Measurements from ENCODE around the gene INSM2.

The INSM2 gene

GRCh38 chr14:35519986-35520385 lies 14.0 kb upstream of the INSM2 start:
- Histone ChIP-seq H3K27me3 (ENCODE audit: control insufficient read depth, insufficient read depth, low read length) (no peaks in the 10 kb centered on the region), H3K4me3 (ENCODE audit: low read length) (no peak overlapping the region)

DNA sequence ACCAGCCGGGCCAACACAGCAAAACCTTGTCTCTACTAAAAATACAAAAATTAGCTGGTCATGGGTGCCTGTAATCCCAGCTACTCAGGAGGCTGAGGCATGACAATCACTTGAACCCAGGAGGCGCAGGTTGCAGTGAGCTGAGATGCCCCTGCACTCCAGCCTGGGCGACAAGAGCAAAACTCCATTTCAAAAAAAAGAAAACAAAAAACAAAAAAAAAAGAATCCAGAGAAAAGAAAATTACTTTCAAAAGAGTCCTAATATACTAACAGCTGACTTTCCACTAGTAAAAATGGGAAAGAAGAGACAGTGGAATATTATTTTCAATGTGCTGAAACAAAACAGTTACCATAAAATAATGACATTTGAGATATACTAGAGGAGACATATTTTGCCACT lies 8.3 kb upstream of the INSM2 start:
- Histone ChIP-seq H3K9ac (ENCODE audit: low read length) (no peak overlapping the region), H3K4me1 (ENCODE audit: control insufficient read depth, low read depth, low read length) (no peaks in the 10 kb centered on the region), H3K27me3 (ENCODE audit: control insufficient read depth, insufficient read depth, low read length) (peaks cover 18% of the 10 kb centered on the region), H3K9me3 (ENCODE audit: control insufficient read depth, low read depth, low read length) (no peaks in the 10 kb centered on the region), H3K4me3 (ENCODE audit: low read length) (no peak overlapping the region), H3K27ac (ENCODE audit: low read length) (no peak overlapping the region), H3K36me3 (ENCODE audit: control insufficient read depth, low read depth, low read length) (no peaks in the 10 kb centered on the region)

More at GRCh38 chr14:35519986-35520385, 14.0 kb upstream of the INSM2 start:
- H3K27ac ChIP-seq (ENCODE audit: low read length) = no peak overlapping the region
- H3K4me1 ChIP-seq (ENCODE audit: control insufficient read depth, low read depth, low read length) = no peaks in the 10 kb centered on the region
- H3K36me3 ChIP-seq (ENCODE audit: control insufficient read depth, low read depth, low read length) = no peaks in the 10 kb centered on the region
- no peaks in the 10 kb centered on the region for H3K9me3 ChIP-seq (ENCODE audit: control insufficient read depth, low read depth, low read length)
- H3K9ac ChIP-seq (ENCODE audit: low read length) = no peak overlapping the region

- Histone ChIP-seq H3K9me3 (ENCODE audit: control insufficient read depth, low read depth, low read length) (no peaks in the 10 kb centered on the region), H3K36me3 (ENCODE audit: control insufficient read depth, low read depth, low read length) (no peaks in the 10 kb centered on the region), H3K27me3 (ENCODE audit: control insufficient read depth, insufficient read depth, low read length) (peaks cover 31% of the 10 kb centered on the region), H3K27ac (ENCODE audit: low read length) (no peak overlapping the region), H3K9ac (ENCODE audit: low read length) (no peak overlapping the region), H3K4me3 (ENCODE audit: low read length) (no peak overlapping the region), H3K4me1 (ENCODE audit: control insufficient read depth, low read depth, low read length) (no peaks in the 10 kb centered on the region)
These were observed 7.0 kb upstream of the INSM2 start for GRCh38 chr14:35526962-35527361.

DNA sequence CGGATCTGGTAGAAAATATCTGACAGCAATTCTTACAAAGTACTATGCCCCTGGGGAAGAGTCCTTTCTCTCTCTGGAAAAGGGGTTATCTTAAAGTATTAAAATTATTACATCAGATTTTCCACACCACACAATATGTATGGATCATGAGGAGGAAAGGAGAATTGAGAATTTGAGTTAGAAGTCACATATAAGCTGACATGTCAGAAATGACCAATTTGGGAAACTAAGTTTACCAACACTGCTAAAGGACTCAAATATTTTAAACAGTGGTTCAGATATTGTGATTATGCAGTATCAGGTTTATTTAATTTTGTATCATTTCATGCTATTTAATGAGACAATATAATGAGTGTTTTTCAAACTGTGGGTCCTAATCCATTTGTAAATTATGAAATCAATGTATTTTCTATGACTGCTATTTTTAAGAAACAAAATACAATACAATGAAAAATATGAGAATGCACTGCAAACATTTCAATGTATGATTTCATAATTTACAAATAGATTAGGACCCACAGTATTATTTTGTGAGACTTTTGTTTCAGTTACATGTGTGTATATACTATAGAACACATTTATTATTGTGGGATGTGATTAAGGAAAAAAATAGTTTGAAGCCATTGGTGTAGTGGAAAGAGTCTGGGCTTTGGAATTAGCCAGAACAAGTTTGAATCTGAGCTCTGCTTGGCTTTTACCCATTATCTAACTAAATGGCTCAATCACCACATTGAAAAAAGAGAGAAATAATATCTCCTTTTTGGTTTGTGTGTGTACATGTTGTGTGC lies 1.8 kb upstream of the INSM2 start:
- Histone ChIP-seq H3K36me3 (ENCODE audit: control insufficient read depth, low read depth, low read length) (no peaks in the 10 kb centered on the region), H3K4me1 (ENCODE audit: control insufficient read depth, low read depth, low read length) (peaks cover 4% of the 10 kb centered on the region), H3K9me3 (ENCODE audit: control insufficient read depth, low read depth, low read length) (no peaks in the 10 kb centered on the region), H3K9ac (ENCODE audit: low read length) (no peak overlapping the region), H3K27ac (ENCODE audit: low read length) (no peak overlapping the region), H3K27me3 (ENCODE audit: control insufficient read depth, insufficient read depth, low read length) (peaks cover 81% of the 10 kb centered on the region), H3K4me3 (ENCODE audit: low read length) (no peak overlapping the region)

GRCh38 chr14:35532783-35533356 lies 1.1 kb upstream of the INSM2 start:
- Histone ChIP-seq H3K9me3 (ENCODE audit: control insufficient read depth, low read depth, low read length) (no peaks in the 10 kb centered on the region), H3K4me3 (ENCODE audit: low read length) (peak overlapping the region; percentile 75), H3K9ac (ENCODE audit: low read length) (no peak overlapping the region)

GRCh38 chr14:35534208-35534872 lies 376 bp downstream of the INSM2 start:
- Histone ChIP-seq H3K9ac (ENCODE audit: low read length) (no peak overlapping the region), H3K9me3 (ENCODE audit: control insufficient read depth, low read depth, low read length) (no peaks in the 10 kb centered on the region), H3K27ac (ENCODE audit: low read length) (no peak overlapping the region), H3K27me3 (ENCODE audit: control insufficient read depth, insufficient read depth, low read length) (peaks cover 82% of the 10 kb centered on the region), H3K4me3 (ENCODE audit: low read length) (peak overlapping the region; percentile 75), H3K36me3 (ENCODE audit: control insufficient read depth, low read depth, low read length) (no peaks in the 10 kb centered on the region), H3K4me1 (ENCODE audit: control insufficient read depth, low read depth, low read length) (peaks cover 4% of the 10 kb centered on the region)

More at GRCh38 chr14:35532783-35533356, 1.1 kb upstream of the INSM2 start:
- Histone ChIP-seq H3K27ac (ENCODE audit: low read length) (no peak overlapping the region), H3K36me3 (ENCODE audit: control insufficient read depth, low read depth, low read length) (no peaks in the 10 kb centered on the region), H3K27me3 (ENCODE audit: control insufficient read depth, insufficient read depth, low read length) (peaks cover 86% of the 10 kb centered on the region), H3K4me1 (ENCODE audit: control insufficient read depth, low read depth, low read length) (peaks cover 4% of the 10 kb centered on the region)

GRCh38 chr14:35534873-35535482 lies 1.0 kb downstream of the INSM2 start:
- no peak overlapping the region for H3K9ac ChIP-seq (ENCODE audit: low read length)

DNA sequence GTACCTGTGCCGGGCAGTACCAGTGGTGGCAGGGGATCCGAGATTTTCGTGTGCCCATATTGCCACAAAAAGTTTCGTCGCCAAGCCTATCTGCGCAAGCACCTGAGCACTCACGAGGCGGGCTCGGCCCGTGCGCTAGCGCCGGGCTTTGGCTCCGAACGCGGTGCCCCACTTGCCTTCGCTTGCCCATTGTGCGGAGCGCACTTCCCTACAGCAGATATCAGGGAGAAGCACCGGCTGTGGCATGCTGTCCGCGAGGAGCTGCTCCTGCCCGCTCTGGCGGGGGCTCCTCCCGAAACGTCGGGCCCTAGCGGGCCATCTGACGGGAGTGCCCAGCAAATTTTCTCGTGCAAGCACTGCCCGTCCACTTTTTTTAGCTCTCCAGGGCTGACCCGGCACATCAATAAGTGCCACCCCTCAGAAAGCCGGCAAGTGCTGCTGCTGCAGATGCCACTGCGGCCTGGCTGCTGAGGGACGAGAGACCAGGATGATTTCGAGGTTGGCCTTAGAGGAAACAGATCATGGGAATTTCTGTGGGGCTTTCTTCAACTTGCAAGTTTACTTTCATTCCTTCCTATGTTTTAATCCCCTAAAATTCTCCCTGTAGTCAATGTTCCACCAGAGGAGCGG lies 1.6 kb downstream of the INSM2 start:
- Histone ChIP-seq H3K4me1 (ENCODE audit: control insufficient read depth, low read depth, low read length) (peaks cover 4% of the 10 kb centered on the region), H3K9me3 (ENCODE audit: control insufficient read depth, low read depth, low read length) (no peaks in the 10 kb centered on the region), H3K9ac (ENCODE audit: low read length) (no peak overlapping the region), H3K27me3 (ENCODE audit: control insufficient read depth, insufficient read depth, low read length) (peaks cover 69% of the 10 kb centered on the region), H3K4me3 (ENCODE audit: low read length) (peak overlapping the region; percentile 75), H3K27ac (ENCODE audit: low read length) (no peak overlapping the region), H3K36me3 (ENCODE audit: control insufficient read depth, low read depth, low read length) (no peaks in the 10 kb centered on the region)

More at GRCh38 chr14:35534873-35535482, 1.0 kb downstream of the INSM2 start:
- Histone ChIP-seq H3K4me1 (ENCODE audit: control insufficient read depth, low read depth, low read length) (peaks cover 4% of the 10 kb centered on the region), H3K27ac (ENCODE audit: low read length) (no peak overlapping the region), H3K27me3 (ENCODE audit: control insufficient read depth, insufficient read depth, low read length) (peaks cover 75% of the 10 kb centered on the region), H3K4me3 (ENCODE audit: low read length) (peak overlapping the region; percentile 75), H3K9me3 (ENCODE audit: control insufficient read depth, low read depth, low read length) (no peaks in the 10 kb centered on the region), H3K36me3 (ENCODE audit: control insufficient read depth, low read depth, low read length) (no peaks in the 10 kb centered on the region)

- Histone ChIP-seq H3K4me3 (ENCODE audit: low read length) (no peak overlapping the region), H3K9ac (ENCODE audit: low read length) (no peak overlapping the region), H3K9me3 (ENCODE audit: control insufficient read depth, low read depth, low read length) (no peaks in the 10 kb centered on the region), H3K36me3 (ENCODE audit: control insufficient read depth, low read depth, low read length) (no peaks in the 10 kb centered on the region), H3K27ac (ENCODE audit: low read length) (no peak overlapping the region), H3K27me3 (ENCODE audit: control insufficient read depth, insufficient read depth, low read length) (peaks cover 27% of the 10 kb centered on the region), H3K4me1 (ENCODE audit: control insufficient read depth, low read depth, low read length) (no peaks in the 10 kb centered on the region)
These were observed 6.0 kb downstream of the INSM2 start for GRCh38 chr14:35539969-35540368.

GRCh38 chr14:35543006-35543405 lies 9.0 kb downstream of the INSM2 start:
- Histone ChIP-seq H3K9me3 (ENCODE audit: control insufficient read depth, low read depth, low read length) (no peaks in the 10 kb centered on the region), H3K27me3 (ENCODE audit: control insufficient read depth, insufficient read depth, low read length) (no peaks in the 10 kb centered on the region), H3K4me3 (ENCODE audit: low read length) (no peak overlapping the region), H3K36me3 (ENCODE audit: control insufficient read depth, low read depth, low read length) (no peaks in the 10 kb centered on the region), H3K27ac (ENCODE audit: low read length) (no peak overlapping the region), H3K9ac (ENCODE audit: low read length) (no peak overlapping the region), H3K4me1 (ENCODE audit: control insufficient read depth, low read depth, low read length) (no peaks in the 10 kb centered on the region)

DNA sequence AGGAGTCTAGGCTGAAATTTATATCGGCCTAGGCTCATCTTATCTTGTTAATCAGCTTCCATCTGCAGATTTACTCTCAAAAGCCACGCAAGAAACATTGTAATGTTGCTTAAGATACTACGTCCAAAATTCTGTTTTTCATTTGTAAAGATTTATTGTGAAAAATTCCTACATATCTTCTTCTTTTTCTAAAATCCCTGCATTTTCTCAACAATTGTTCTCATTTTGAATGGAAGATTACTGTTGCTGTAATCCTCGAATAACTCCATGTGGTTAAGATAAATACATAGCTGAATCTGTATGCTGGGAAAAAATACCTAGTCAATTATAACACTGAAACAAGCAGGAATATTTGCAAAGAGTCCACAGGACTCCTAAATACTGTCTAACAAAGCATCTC lies 15.6 kb downstream of the INSM2 start:
- Histone ChIP-seq H3K9ac (ENCODE audit: low read length) (no peak overlapping the region), H3K27ac (ENCODE audit: low read length) (no peak overlapping the region), H3K36me3 (ENCODE audit: control insufficient read depth, low read depth, low read length) (no peaks in the 10 kb centered on the region), H3K4me3 (ENCODE audit: low read length) (no peak overlapping the region), H3K27me3 (ENCODE audit: control insufficient read depth, insufficient read depth, low read length) (no peaks in the 10 kb centered on the region), H3K4me1 (ENCODE audit: control insufficient read depth, low read depth, low read length) (peaks cover 6% of the 10 kb centered on the region), H3K9me3 (ENCODE audit: control insufficient read depth, low read depth, low read length) (no peaks in the 10 kb centered on the region)

Data from iPS-18a (cell line).